Activated T-cell treated with anti-CD3 and anti-CD28 coated beads, Interleukin-2, amount 50 U/mL, for 72 hours (primary cell): Measurements from ENCODE around the gene SPRR2E. TPM values are rescaled to one million over a fixed set of nuclear protein-coding genes. Genes with fewer than 3 reads are reported as not detected.

Source experiments
- ATAC-seq, 2 donors: fragments of 150-1000 bp; cut with Tn5 transposase; replicated peaks in 1 of 2; 2 replicates each; pipeline ENCODE4 v1.10.0; 2021; ENCODE audit warnings: moderate library complexity in 2 of 2, mild to moderate bottlenecking in 1 of 2
- DNase-seq, 2 donors: peaks; one replicate each; pipeline ENCODE4 v3.0.0; 2021 to 2022; ENCODE audit warnings: mixed read lengths in 1 of 2
- H3K27ac Mint-ChIP-seq: one replicate; pipeline ENCODE4 v1.8.0; 2022; ENCODE audit warnings: mild to moderate bottlenecking, moderate library complexity, mixed read lengths
- H3K27me3 Mint-ChIP-seq: one replicate; pipeline ENCODE4 v1.8.0; 2022; ENCODE audit warnings: low read depth, mixed read lengths
- H3K36me3 Mint-ChIP-seq, 2 donors: one replicate each; pipeline ENCODE4 v1.8.0; 2022; ENCODE audit warnings: mixed read lengths in 2 of 2, mild to moderate bottlenecking in 1 of 2; ENCODE audit not compliant: insufficient read depth in 2 of 2
- H3K4me1 Mint-ChIP-seq: one replicate; pipeline ENCODE4 v1.8.0; 2022; ENCODE audit warnings: low read depth, mixed read lengths
- H3K4me3 Mint-ChIP-seq, 2 donors: one replicate each; pipeline ENCODE4 v1.8.0; 2022; ENCODE audit warnings: mild to moderate bottlenecking in 2 of 2, mixed read lengths in 2 of 2, moderate library complexity in 2 of 2
- H3K9me3 Mint-ChIP-seq, 2 donors: one replicate each; pipeline ENCODE4 v1.8.0; 2022; ENCODE audit warnings: mixed read lengths in 2 of 2
- total RNA-seq, 2 donors: library from RNA; stranded (reverse); gene quantifications; one replicate each; pipeline ENCODE4 v1.2.3, GENCODE V29; 2022

Gene SPRR2E
- total RNA-seq, 2 donors from 2014 or later = not detected

DNA sequence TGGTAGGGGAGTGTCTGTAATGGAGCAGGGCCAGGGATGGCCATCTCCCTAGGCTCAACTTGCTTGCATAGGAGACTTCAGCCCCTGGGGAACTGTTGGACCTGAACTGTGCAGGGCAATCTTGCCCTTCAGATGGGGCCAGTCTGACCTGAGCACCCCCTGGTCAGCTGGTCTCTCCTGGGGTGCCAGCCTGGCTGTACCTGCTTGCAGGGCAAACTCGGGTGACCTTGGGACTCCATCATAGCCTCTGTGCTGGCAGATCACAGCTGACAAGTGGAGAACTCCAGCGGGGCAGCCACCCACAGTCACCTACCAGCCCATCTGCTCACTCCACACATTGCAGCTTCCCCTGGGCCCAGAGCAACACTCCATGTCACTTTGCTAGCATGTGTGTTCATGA, 45.1 kb downstream of the SPRR2E start:
- no peaks in the 10 kb centered on the region for H3K4me1 Mint-ChIP-seq
- H3K27ac Mint-ChIP-seq = no peak overlapping the region
- no peaks in the 10 kb centered on the region for H3K36me3 Mint-ChIP-seq
- no peak for ATAC-seq
- DNase-seq = no peak
- H3K4me3 Mint-ChIP-seq = no peak overlapping the region
- H3K27me3 Mint-ChIP-seq = peaks cover 43% of the 10 kb centered on the region
- no peaks in the 10 kb centered on the region for H3K9me3 Mint-ChIP-seq

Other genes with a start within 250 kb of the SPRR2E start
- not detected for gene LCE7A, start 234.5 kb downstream of the SPRR2E start, total RNA-seq
- gene SMCP, start 216.2 kb downstream of the SPRR2E start, total RNA-seq = not detected
- not detected for gene IVL, start 186.0 kb downstream of the SPRR2E start, total RNA-seq
- gene SPRR5, start 147.3 kb downstream of the SPRR2E start, total RNA-seq = not detected
- gene SPRR4, start 123.9 kb downstream of the SPRR2E start, total RNA-seq = not detected
- not detected for gene SPRR1A, start 110.4 kb downstream of the SPRR2E start, total RNA-seq
- gene SPRR3, start 92.8 kb downstream of the SPRR2E start, total RNA-seq = not detected
- gene SPRR1B, start 63.3 kb downstream of the SPRR2E start, total RNA-seq = not detected
- gene SPRR2D, start 53.4 kb downstream of the SPRR2E start, total RNA-seq = not detected
- not detected for gene SPRR2A, start 37.0 kb downstream of the SPRR2E start, total RNA-seq
- gene SPRR2B, start 22.9 kb downstream of the SPRR2E start, total RNA-seq = not detected
- not detected for gene SPRR2F, start 19.0 kb upstream of the SPRR2E start, total RNA-seq
- gene SPRR2G, start 56.4 kb upstream of the SPRR2E start, total RNA-seq = not detected
- not detected for gene LELP1, start 108.9 kb upstream of the SPRR2E start, total RNA-seq
- not detected for gene PRR9, start 123.1 kb upstream of the SPRR2E start, total RNA-seq
- under 1 TPM in 1 of 2 donors, not detected in 1; 0.46 TPM for gene LORICRIN, start 165.2 kb upstream of the SPRR2E start, total RNA-seq
- gene PGLYRP3, start 218.4 kb upstream of the SPRR2E start, total RNA-seq = not detected